ENCODE data around the gene NDUFV2.

The NDUFV2 gene

DNA sequence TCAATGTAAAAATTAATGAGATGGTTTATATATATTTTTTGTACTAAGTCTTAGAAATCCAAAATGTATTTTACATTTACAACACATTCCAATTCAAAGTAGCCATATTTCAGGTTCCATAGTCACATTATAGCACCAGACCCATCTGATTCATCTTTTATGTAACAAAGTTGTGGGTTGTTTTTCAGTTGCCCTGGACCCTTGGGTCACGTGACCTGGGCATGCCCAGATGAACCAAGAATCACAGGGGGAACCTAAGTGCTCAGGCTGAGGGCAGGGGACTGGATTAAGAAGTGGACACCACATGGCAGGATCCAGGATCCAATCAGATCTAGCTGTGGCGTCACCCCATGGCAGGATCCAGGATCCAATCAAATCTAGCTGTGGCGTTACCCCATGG lies 44.9 kb upstream of the NDUFV2 start:
- no peak overlapping the region for H3K18ac ChIP-seq (ENCODE audit: low read length)
- no peak overlapping the region for H2BK5ac ChIP-seq (ENCODE audit: low read depth, low read length, poor library complexity)
- H2AK5ac ChIP-seq (ENCODE audit: low read length) = no peak overlapping the region
- no peaks in the 10 kb centered on the region for H3K79me1 ChIP-seq (ENCODE audit: low read length)
- no CpG with 5 or more reads among the region's 3 CpGs for WGBS (ENCODE audit: extremely low coverage, insufficient coverage, insufficient read length)
- no peak overlapping the region for H3K4me3 ChIP-seq (ENCODE audit: low read depth, low read length)
- no peak overlapping the region for H3K4me2 ChIP-seq (ENCODE audit: low read length)
- H2BK120ac ChIP-seq (ENCODE audit: insufficient read depth, low read length, poor library complexity) = no peak overlapping the region
- H3K27ac ChIP-seq (ENCODE audit: low read depth, low read length) = no peak overlapping the region
- H3K9ac ChIP-seq (ENCODE audit: low read length) = peak overlapping the region; percentile 55
- no peaks in the 10 kb centered on the region for H3K4me1 ChIP-seq (ENCODE audit: control insufficient read depth in 1 of 2, insufficient read depth in 2 of 2, low read length in 2 of 2)
- no peaks in the 10 kb centered on the region for H3K27me3 ChIP-seq (ENCODE audit: insufficient read depth, low read length)
- H3K23ac ChIP-seq (ENCODE audit: low read length) = no peak overlapping the region
- DNase-seq = no peak
- no peaks in the 10 kb centered on the region for H3K36me3 ChIP-seq (ENCODE audit: control insufficient read depth in 1 of 2, insufficient read depth in 2 of 2, low read length in 2 of 2)
- no peak overlapping the region for H4K91ac ChIP-seq (ENCODE audit: low read depth, low read length)
- H2AFZ ChIP-seq (ENCODE audit: insufficient read depth, low read length, poor library complexity) = no peak overlapping the region
- no peak overlapping the region for H3K4ac ChIP-seq (ENCODE audit: low read depth, low read length)
- no peaks in the 10 kb centered on the region for H3K79me2 ChIP-seq (ENCODE audit: control insufficient read depth, insufficient read depth, low read length, poor library complexity)
- H3K9me3 ChIP-seq (ENCODE audit: insufficient read depth, low read depth, low read length) = no peaks in the 10 kb centered on the region
- H4K8ac ChIP-seq (ENCODE audit: low read depth, low read length) = no peak overlapping the region
- no peak overlapping the region for H3K14ac ChIP-seq (ENCODE audit: low read length)
- no peak overlapping the region for H4K12ac ChIP-seq (ENCODE audit: low read depth, low read length)
- no peak overlapping the region for H2BK12ac ChIP-seq (ENCODE audit: low read length)

DNA sequence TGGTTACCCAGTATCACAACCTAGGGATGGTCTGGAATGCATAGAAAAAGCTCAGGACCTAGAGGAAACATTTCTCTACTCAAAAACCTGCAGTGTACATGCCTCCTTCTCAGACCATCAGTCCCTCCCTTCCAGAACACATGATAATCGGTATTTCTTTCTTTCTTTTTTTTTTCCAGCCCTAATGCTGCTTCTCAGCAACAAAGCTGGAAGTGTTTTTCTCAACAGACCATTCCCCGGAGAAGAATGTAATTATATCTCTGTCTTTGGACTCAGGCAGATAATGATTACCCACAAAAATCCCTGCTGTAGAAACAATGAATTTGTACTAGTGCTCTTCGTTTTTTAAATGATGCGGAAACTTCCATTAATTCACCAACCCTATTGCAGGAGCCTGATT lies 44.1 kb upstream of the NDUFV2 start:
- Histone ChIP-seq H4K12ac (ENCODE audit: low read depth, low read length) (no peak overlapping the region), H3K79me2 (ENCODE audit: control insufficient read depth, insufficient read depth, low read length, poor library complexity) (no peaks in the 10 kb centered on the region), H4K8ac (ENCODE audit: low read depth, low read length) (no peak overlapping the region), H2AK5ac (ENCODE audit: low read length) (no peak overlapping the region), H3K36me3 (ENCODE audit: control insufficient read depth in 1 of 2, insufficient read depth in 2 of 2, low read length in 2 of 2) (no peaks in the 10 kb centered on the region), H2BK12ac (ENCODE audit: low read length) (no peak overlapping the region), H3K4me2 (ENCODE audit: low read length) (no peak overlapping the region), H2BK5ac (ENCODE audit: low read depth, low read length, poor library complexity) (no peak overlapping the region), H3K4ac (ENCODE audit: low read depth, low read length) (no peak overlapping the region), H3K14ac (ENCODE audit: low read length) (no peak overlapping the region), H3K4me1 (ENCODE audit: control insufficient read depth in 1 of 2, insufficient read depth in 2 of 2, low read length in 2 of 2) (no peaks in the 10 kb centered on the region), H3K23ac (ENCODE audit: low read length) (no peak overlapping the region), H3K9me3 (ENCODE audit: insufficient read depth, low read depth, low read length) (no peaks in the 10 kb centered on the region), H3K79me1 (ENCODE audit: low read length) (no peaks in the 10 kb centered on the region), H3K27me3 (ENCODE audit: insufficient read depth, low read length) (no peaks in the 10 kb centered on the region), H2BK120ac (ENCODE audit: insufficient read depth, low read length, poor library complexity) (no peak overlapping the region), H3K18ac (ENCODE audit: low read length) (no peak overlapping the region), H2AFZ (ENCODE audit: insufficient read depth, low read length, poor library complexity) (no peak overlapping the region), H4K91ac (ENCODE audit: low read depth, low read length) (no peak overlapping the region), H3K4me3 (ENCODE audit: low read depth, low read length) (no peak overlapping the region), H3K9ac (ENCODE audit: low read length) (no peak overlapping the region), H3K27ac (ENCODE audit: low read depth, low read length) (no peak overlapping the region)
- DNase-seq = no peak
- no CpG with 5 or more reads among the region's 4 CpGs for WGBS (ENCODE audit: extremely low coverage, insufficient coverage, insufficient read length)

DNA sequence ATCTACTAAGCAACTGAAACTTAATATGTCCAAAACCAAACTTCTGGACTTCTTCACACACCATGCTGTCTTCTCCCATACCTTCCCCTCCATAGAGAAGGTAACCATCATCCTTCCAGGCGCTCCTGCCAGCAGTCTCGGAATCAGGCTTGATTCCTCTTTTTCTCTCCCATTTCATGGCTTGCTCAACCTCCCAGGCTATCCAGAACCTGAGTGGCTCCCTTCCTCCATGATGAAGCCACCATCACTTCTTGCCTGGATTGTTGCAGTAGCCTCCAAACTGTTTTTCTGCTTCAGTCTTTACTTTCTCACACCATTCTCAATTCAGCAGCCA lies 40.1 kb upstream of the NDUFV2 start:
- Histone ChIP-seq H2AK5ac (ENCODE audit: low read length) (no peak overlapping the region), H3K14ac (ENCODE audit: low read length) (no peak overlapping the region), H3K4me1 (ENCODE audit: control insufficient read depth in 1 of 2, insufficient read depth in 2 of 2, low read length in 2 of 2) (no peaks in the 10 kb centered on the region), H3K4ac (ENCODE audit: low read depth, low read length) (no peak overlapping the region), H3K9ac (ENCODE audit: low read length) (no peak overlapping the region), H3K18ac (ENCODE audit: low read length) (no peak overlapping the region), H3K27ac (ENCODE audit: low read depth, low read length) (no peak overlapping the region), H2BK12ac (ENCODE audit: low read length) (no peak overlapping the region), H3K4me2 (ENCODE audit: low read length) (no peak overlapping the region), H2BK120ac (ENCODE audit: insufficient read depth, low read length, poor library complexity) (no peak overlapping the region), H3K79me2 (ENCODE audit: control insufficient read depth, insufficient read depth, low read length, poor library complexity) (no peaks in the 10 kb centered on the region), H4K8ac (ENCODE audit: low read depth, low read length) (no peak overlapping the region), H3K27me3 (ENCODE audit: insufficient read depth, low read length) (no peaks in the 10 kb centered on the region), H4K91ac (ENCODE audit: low read depth, low read length) (no peak overlapping the region), H2BK5ac (ENCODE audit: low read depth, low read length, poor library complexity) (no peak overlapping the region), H2AFZ (ENCODE audit: insufficient read depth, low read length, poor library complexity) (no peak overlapping the region), H3K79me1 (ENCODE audit: low read length) (no peaks in the 10 kb centered on the region), H3K23ac (ENCODE audit: low read length) (no peak overlapping the region), H3K9me3 (ENCODE audit: insufficient read depth, low read depth, low read length) (no peaks in the 10 kb centered on the region), H3K4me3 (ENCODE audit: low read depth, low read length) (no peak overlapping the region), H3K36me3 (ENCODE audit: control insufficient read depth in 1 of 2, insufficient read depth in 2 of 2, low read length in 2 of 2) (no peaks in the 10 kb centered on the region), H4K12ac (ENCODE audit: low read depth, low read length) (no peak overlapping the region)
- DNase-seq = peak in 1 of 2 donors; percentile 27
- WGBS (ENCODE audit: extremely low coverage, insufficient coverage, insufficient read length) = no CpG with 5 or more reads among the region's 2 CpGs

DNA sequence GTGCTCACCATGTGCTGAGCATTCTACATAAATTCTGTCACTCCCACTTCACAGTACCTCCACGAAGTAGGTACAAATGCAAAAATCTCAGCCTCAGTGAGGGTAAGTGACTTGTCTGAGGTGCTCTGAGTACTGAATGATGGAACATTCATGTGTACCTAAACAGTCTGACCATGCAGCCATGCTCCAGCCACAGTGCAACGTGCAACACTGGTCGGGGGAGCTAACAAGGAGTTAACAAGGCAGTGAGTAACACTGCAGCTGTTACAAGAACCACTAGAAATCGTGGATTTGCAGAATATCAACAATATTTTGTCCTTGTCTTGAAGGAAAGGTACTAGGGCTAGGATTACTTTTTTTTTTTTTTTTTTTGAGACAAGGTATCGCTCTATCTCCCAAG lies 36.6 kb upstream of the NDUFV2 start:
- H2BK120ac ChIP-seq (ENCODE audit: insufficient read depth, low read length, poor library complexity) = no peak overlapping the region
- no peaks in the 10 kb centered on the region for H3K9me3 ChIP-seq (ENCODE audit: insufficient read depth, low read depth, low read length)
- no peak overlapping the region for H2BK12ac ChIP-seq (ENCODE audit: low read length)
- no peaks in the 10 kb centered on the region for H3K79me2 ChIP-seq (ENCODE audit: control insufficient read depth, insufficient read depth, low read length, poor library complexity)
- H3K79me1 ChIP-seq (ENCODE audit: low read length) = no peaks in the 10 kb centered on the region
- H3K4me2 ChIP-seq (ENCODE audit: low read length) = no peak overlapping the region
- H3K23ac ChIP-seq (ENCODE audit: low read length) = no peak overlapping the region
- no peaks in the 10 kb centered on the region for H3K36me3 ChIP-seq (ENCODE audit: control insufficient read depth in 1 of 2, insufficient read depth in 2 of 2, low read length in 2 of 2)
- no peak overlapping the region for H2AK5ac ChIP-seq (ENCODE audit: low read length)
- no peak overlapping the region for H3K14ac ChIP-seq (ENCODE audit: low read length)
- no peak overlapping the region for H3K18ac ChIP-seq (ENCODE audit: low read length)
- no peak for DNase-seq
- no peak overlapping the region for H3K9ac ChIP-seq (ENCODE audit: low read length)
- H4K8ac ChIP-seq (ENCODE audit: low read depth, low read length) = no peak overlapping the region
- H4K91ac ChIP-seq (ENCODE audit: low read depth, low read length) = no peak overlapping the region
- H4K12ac ChIP-seq (ENCODE audit: low read depth, low read length) = no peak overlapping the region
- H3K4ac ChIP-seq (ENCODE audit: low read depth, low read length) = no peak overlapping the region
- no peak overlapping the region for H2BK5ac ChIP-seq (ENCODE audit: low read depth, low read length, poor library complexity)
- no peak overlapping the region for H3K4me3 ChIP-seq (ENCODE audit: low read depth, low read length)
- WGBS (ENCODE audit: extremely low coverage, insufficient coverage, insufficient read length) = no CpG with 5 or more reads among the region's 5 CpGs
- no peaks in the 10 kb centered on the region for H3K4me1 ChIP-seq (ENCODE audit: control insufficient read depth in 1 of 2, insufficient read depth in 2 of 2, low read length in 2 of 2)
- H3K27ac ChIP-seq (ENCODE audit: low read depth, low read length) = no peak overlapping the region
- H3K27me3 ChIP-seq (ENCODE audit: insufficient read depth, low read length) = no peaks in the 10 kb centered on the region
- no peak overlapping the region for H2AFZ ChIP-seq (ENCODE audit: insufficient read depth, low read length, poor library complexity)
